ENCODE results near the gene RFTN1. TPM values are rescaled to one million over a fixed set of nuclear protein-coding genes. Genes with fewer than 3 reads are reported as not detected.

Gene RFTN1
- total RNA-seq, 6 experiments from 2014 or later, result 15.1 to 36.0 (median 19.8) TPM

DNA sequence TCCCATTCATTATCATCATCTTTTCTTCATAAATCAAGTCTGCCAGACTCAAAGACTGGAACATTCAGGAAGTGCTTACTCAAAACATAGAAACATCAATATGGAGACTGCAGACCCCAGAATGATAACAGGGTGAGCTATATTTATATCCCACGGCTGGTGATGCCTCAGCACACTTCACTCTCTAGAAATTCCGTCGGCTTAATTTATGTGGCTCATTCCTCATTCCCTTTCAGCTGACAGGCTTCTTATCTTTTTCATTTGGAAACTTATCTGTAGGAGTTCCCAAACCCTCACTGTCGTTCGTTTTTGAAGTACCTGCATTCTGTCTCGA is 45.5 kb downstream of the RFTN1 start:
- H3K27ac ChIP-seq, result no peak overlapping the region
- no peaks in the 10 kb centered on the region for H3K4me1 ChIP-seq
- no peak for DNase-seq
- H3K36me3 ChIP-seq, result no peaks in the 10 kb centered on the region
- peaks cover 0 to 8% (median 0%) of the 10 kb centered on the region in 4 donors for H3K9me3 ChIP-seq
- no peaks in the 10 kb centered on the region for H3K27me3 ChIP-seq
- no peak for TF ChIP-seq POLR2A (IDR thresholded peaks at IDR 0.05)
- TF ChIP-seq, protein P1, sequence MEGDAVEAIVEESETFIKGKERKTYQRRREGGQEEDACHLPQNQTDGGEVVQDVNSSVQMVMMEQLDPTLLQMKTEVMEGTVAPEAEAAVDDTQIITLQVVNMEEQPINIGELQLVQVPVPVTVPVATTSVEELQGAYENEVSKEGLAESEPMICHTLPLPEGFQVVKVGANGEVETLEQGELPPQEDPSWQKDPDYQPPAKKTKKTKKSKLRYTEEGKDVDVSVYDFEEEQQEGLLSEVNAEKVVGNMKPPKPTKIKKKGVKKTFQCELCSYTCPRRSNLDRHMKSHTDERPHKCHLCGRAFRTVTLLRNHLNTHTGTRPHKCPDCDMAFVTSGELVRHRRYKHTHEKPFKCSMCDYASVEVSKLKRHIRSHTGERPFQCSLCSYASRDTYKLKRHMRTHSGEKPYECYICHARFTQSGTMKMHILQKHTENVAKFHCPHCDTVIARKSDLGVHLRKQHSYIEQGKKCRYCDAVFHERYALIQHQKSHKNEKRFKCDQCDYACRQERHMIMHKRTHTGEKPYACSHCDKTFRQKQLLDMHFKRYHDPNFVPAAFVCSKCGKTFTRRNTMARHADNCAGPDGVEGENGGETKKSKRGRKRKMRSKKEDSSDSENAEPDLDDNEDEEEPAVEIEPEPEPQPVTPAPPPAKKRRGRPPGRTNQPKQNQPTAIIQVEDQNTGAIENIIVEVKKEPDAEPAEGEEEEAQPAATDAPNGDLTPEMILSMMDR (IDR thresholded peaks at IDR 0.05), result no peak
- no peak overlapping the region for H3K4me3 ChIP-seq
- intact Hi-C loops (cut with DNase I), result no loop called here
- 50% methylated on average over 6 of the region's 6 CpGs for WGBS (ENCODE audit: insufficient coverage, low coverage, low lambda C conversion rate, missing lambda C conversion rate)
- ATAC-seq, result no peak

DNA sequence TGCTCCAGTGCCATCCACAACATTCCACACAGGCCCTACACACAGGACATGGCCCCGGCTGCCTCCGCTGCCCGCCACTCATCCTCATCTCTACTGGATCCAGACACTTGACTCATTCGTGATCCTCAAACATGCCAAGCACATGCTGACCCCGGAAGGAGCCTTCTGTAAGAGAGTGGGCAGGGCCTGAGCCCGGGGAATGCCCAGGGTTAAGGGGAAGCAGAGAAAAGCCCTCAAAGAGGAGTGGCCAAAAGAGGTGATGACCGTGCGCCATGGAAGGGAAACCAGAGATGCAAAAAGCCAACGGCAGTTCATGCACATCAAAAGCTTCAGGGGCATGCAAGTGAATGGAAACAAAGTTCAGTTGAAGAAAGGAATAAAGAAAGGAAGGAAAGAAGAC is 46.1 kb downstream of the RFTN1 start:
- H3K4me3 ChIP-seq, result no peak overlapping the region
- peaks cover 0 to 8% (median 0%) of the 10 kb centered on the region in 4 donors for H3K9me3 ChIP-seq

DNA sequence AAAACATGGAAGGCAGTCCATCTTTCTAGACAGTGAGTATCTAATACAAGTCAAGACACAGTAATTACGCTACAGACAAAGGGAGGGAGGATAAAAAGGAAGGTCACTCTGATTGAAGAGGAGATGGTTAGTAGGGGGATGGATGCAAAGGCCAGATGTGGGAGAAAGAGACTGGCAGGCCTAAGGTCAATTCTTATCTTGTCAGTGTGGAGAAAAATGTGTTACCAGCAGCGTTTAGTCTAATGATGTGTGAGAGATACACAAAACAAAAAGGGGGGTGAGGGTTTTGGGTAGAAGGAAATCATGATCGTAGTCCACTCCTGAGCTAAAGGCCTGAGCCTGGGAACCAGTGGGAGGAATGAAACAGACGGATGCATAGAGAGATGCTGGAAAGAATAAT is 46.7 kb downstream of the RFTN1 start:
- no peaks in the 10 kb centered on the region for H3K4me1 ChIP-seq
- no peak for TF ChIP-seq POLR2A (IDR thresholded peaks at IDR 0.05)
- TF ChIP-seq, protein P1 (IDR thresholded peaks at IDR 0.05), result no peak
- WGBS (ENCODE audit: insufficient coverage, low coverage, low lambda C conversion rate, missing lambda C conversion rate), result 68% methylated on average over 4 of the region's 4 CpGs
- ATAC-seq (no peak), DNase-seq (no peak)
- H3K27me3 ChIP-seq, result no peaks in the 10 kb centered on the region
- intact Hi-C loops (cut with DNase I), result no loop called here
- H3K27ac ChIP-seq, result no peak overlapping the region
- H3K9me3 ChIP-seq, result peaks cover 0 to 8% (median 0%) of the 10 kb centered on the region in 4 donors
- H3K4me3 ChIP-seq, result no peak overlapping the region
- no peaks in the 10 kb centered on the region for H3K36me3 ChIP-seq

More for the DNA sequence above, 46.1 kb downstream of the RFTN1 start:
- no peaks in the 10 kb centered on the region for H3K36me3 ChIP-seq
- no peak for ATAC-seq
- no peak overlapping the region for H3K27ac ChIP-seq
- no peaks in the 10 kb centered on the region for H3K4me1 ChIP-seq
- no peak for DNase-seq
- intact Hi-C loops (cut with DNase I), result no loop called here
- 56% methylated on average over 5 of the region's 9 CpGs for WGBS (ENCODE audit: insufficient coverage, low coverage, low lambda C conversion rate, missing lambda C conversion rate)
- TF ChIP-seq, protein P1 (IDR thresholded peaks at IDR 0.05), result no peak
- no peak for TF ChIP-seq POLR2A (IDR thresholded peaks at IDR 0.05)
- H3K27me3 ChIP-seq, result no peaks in the 10 kb centered on the region

DNA sequence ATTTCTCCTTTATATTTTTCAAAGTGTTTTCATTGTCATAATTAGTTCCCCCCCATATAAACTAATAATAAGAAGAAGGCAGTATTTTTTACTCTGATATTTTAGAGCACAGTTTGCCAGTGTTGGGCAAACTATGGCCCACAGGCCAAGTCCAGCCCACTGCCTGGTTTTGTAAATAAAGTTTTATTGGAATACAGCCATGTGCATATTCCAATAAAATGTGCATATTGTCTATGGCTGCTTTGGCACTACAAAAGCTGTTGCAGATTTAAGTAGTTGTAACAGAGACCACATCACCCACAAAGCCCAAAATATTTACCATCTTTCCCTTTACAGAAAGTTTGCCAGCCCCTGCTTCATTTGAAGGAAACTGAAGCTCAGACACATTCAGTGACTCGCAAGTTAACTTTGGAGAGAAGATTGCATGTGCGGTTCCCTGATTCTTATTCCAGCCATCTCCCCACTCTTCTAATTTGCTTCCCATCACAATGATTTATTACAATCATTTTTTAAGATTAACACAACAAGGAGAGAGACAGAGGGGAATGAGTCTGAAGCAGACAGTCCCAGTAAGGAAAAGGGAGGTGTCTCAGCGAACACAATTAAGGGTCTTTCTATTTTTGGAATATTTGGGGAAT is 48.9 kb downstream of the RFTN1 start:
- Histone ChIP-seq H3K36me3 (no peaks in the 10 kb centered on the region), H3K4me3 (no peak overlapping the region), H3K27ac (no peak overlapping the region), H3K27me3 (no peaks in the 10 kb centered on the region), H3K4me1 (no peaks in the 10 kb centered on the region), H3K9me3 (no peaks in the 10 kb centered on the region)
- DNase-seq (no peak), ATAC-seq (peak in 1 of 4 donors; percentile 35)
- TF ChIP-seq, protein P1 (IDR thresholded peaks at IDR 0.05), result no peak
- no peak for TF ChIP-seq POLR2A (IDR thresholded peaks at IDR 0.05)
- 71% methylated on average over 3 of the region's 3 CpGs for WGBS (ENCODE audit: insufficient coverage, low coverage, low lambda C conversion rate, missing lambda C conversion rate)
- intact Hi-C loops (cut with DNase I), result no loop called here
